Measurements from ENCODE around the gene GRM3. TPM values are rescaled to one million over a fixed set of nuclear protein-coding genes. Genes with fewer than 3 reads are reported as not detected.
A peak's percentile ranks its signal among the peaks of the same experiment; 100 is the strongest.
"Not testable (repeated sequence)": the region's sequence is repeated elsewhere in the genome, so short reads cannot be mapped to it uniquely, and the experiment has no call there.

Gene GRM3
- total RNA-seq, 1 experiment from 2014 or later, result not detected

- no peak overlapping the region for H3K27ac ChIP-seq (ENCODE audit: low read length)
- H3K4me3 ChIP-seq (ENCODE audit: low read length), result no peak overlapping the region
- H2AFZ ChIP-seq (ENCODE audit: low read length), result no peak overlapping the region
- no peaks in the 10 kb centered on the region for H3K79me2 ChIP-seq (ENCODE audit: low read length)
- intact Hi-C loops (cut with micrococcal nuclease), result no loop called here
- no peak overlapping the region for H3K9ac ChIP-seq (ENCODE audit: low read length)
- BruUV-seq (replicated peaks), result no TSS peak
- ATAC-seq (no peak; the same call in 1 of the 2 replicates), DNase-seq (no peak)
- no peaks in the 10 kb centered on the region for H3K9me3 ChIP-seq (ENCODE audit: low read length)
- H3K36me3 ChIP-seq (ENCODE audit: low read depth, low read length), result no peaks in the 10 kb centered on the region
- H3K27me3 ChIP-seq (ENCODE audit: low read length), result no peaks in the 10 kb centered on the region
- no peak overlapping the region for H3K4me2 ChIP-seq (ENCODE audit: low read length)
- H3K4me1 ChIP-seq (ENCODE audit: insufficient read depth, low read length), result no peaks in the 10 kb centered on the region
- no peaks in the 10 kb centered on the region for H3F3A ChIP-seq (ENCODE audit: low read length, unreplicated experiment)
- H3K9me2 ChIP-seq (replicated peaks; ENCODE audit: low read length), result no peaks in the 10 kb centered on the region
- TF ChIP-seq EZH2phosphoT487 (IDR thresholded peaks at IDR 0.05; ENCODE audit: borderline replicate concordance, low read length) (no peak), EZH2 (IDR thresholded peaks at IDR 0.05; ENCODE audit: low read length, unreplicated experiment) (no peak), CTCF (conservative IDR thresholded peaks at IDR 0.05; ENCODE audit: low read depth, low read length) (no peak)
- ChIA-PET CTCF (no interaction called here), POLR2A (ENCODE audit: unreplicated experiment) (no interaction called here)
- no peaks in the 10 kb centered on the region for H4K20me1 ChIP-seq (ENCODE audit: low read length)
These were observed 43.0 kb upstream of the GRM3 start for GRCh38 chr7:86600506-86601290.

- BruUV-seq (replicated peaks); H3K79me2 ChIP-seq (ENCODE audit: low read length); H3K9ac ChIP-seq (ENCODE audit: low read length); H3K27me3 ChIP-seq (ENCODE audit: low read length); H3K9me2 ChIP-seq (replicated peaks; ENCODE audit: low read length); CTCF ChIA-PET; POLR2A ChIA-PET (ENCODE audit: unreplicated experiment); H3K4me1 ChIP-seq (ENCODE audit: insufficient read depth, low read length); ATAC-seq; H3F3A ChIP-seq (ENCODE audit: low read length, unreplicated experiment); intact Hi-C loops (cut with micrococcal nuclease); H3K27ac ChIP-seq (ENCODE audit: low read length); H3K36me3 ChIP-seq (ENCODE audit: low read depth, low read length); H3K4me3 ChIP-seq (ENCODE audit: low read length); H2AFZ ChIP-seq (ENCODE audit: low read length); H3K4me2 ChIP-seq (ENCODE audit: low read length); H3K9me3 ChIP-seq (ENCODE audit: low read length); H4K20me1 ChIP-seq (ENCODE audit: low read length): not testable (repeated sequence)
- peak; percentile 7 for DNase-seq
- peak; percentile 22; the same call in 1 of the 2 replicates for TF ChIP-seq CTCF (conservative IDR thresholded peaks at IDR 0.05; ENCODE audit: low read depth, low read length)
These were observed 28.0 kb upstream of the GRM3 start for GRCh38 chr7:86615711-86616110.
